ENCODE results near the gene ACOT7. TPM values are rescaled to one million over a fixed set of nuclear protein-coding genes. Genes with fewer than 3 reads are reported as not detected.
"Not testable (repeated sequence)": the region's sequence is repeated elsewhere in the genome, so short reads cannot be mapped to it uniquely, and the experiment has no call there.

The ACOT7 gene
- polyA plus RNA-seq, 1 donor: 13.4 TPM

DNA sequence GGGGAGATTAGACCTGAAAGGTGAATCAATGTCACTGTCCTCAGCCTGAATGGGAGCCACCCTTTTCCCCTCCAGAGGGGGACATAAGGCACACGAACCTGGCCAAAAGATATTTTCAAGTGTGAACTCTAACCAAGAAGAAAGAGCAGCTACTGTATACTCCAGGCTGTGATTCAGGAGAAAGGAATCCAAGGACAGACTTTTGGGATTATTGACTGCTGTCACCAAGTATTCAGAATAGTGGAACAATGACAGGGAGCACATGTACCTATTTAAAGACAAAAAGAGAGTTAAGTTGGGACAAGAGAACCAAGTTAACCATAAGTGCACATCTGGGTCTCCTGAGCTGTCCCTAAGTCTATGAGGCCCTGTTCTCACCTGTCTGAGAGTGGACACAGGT is 160.2 kb downstream of the ACOT7 start:
- DNase-seq (ENCODE audit: low read depth): no peak

GRCh38 chr1:6225651-6226050 is 167.9 kb downstream of the ACOT7 start:
- DNase-seq (ENCODE audit: low read depth): no peak

DNA sequence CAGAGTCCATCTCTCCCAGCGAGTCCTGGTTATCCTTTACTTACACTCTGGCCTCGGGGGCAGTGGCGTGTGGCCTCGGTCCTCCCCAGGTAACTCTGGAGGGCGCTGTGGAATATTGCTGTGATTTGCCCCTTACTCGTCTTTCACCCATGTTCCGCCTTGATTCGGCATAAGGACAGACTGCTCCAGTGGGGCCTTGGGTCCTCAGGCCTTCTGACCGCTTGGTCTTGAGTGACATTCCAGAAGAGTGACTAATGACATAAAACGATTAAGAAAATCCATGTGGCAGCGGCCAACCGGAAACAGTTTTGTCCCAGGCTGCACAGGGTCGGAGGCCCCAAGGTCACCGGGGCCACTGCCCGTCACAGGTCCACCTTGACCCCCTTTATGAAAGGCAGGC is 168.8 kb downstream of the ACOT7 start:
- DNase-seq (ENCODE audit: low read depth): no peak

GRCh38 chr1:6223617-6224016 is 169.9 kb downstream of the ACOT7 start:
- no peak for DNase-seq (ENCODE audit: low read depth)

- no peak for DNase-seq (ENCODE audit: low read depth)
These were observed 170.9 kb downstream of the ACOT7 start for GRCh38 chr1:6222636-6223035.

- DNase-seq (ENCODE audit: low read depth): no peak
These were observed 172.3 kb downstream of the ACOT7 start for GRCh38 chr1:6221210-6221784.

- no peak for DNase-seq (ENCODE audit: low read depth)
These were observed 173.3 kb downstream of the ACOT7 start for GRCh38 chr1:6220236-6220635.

DNA sequence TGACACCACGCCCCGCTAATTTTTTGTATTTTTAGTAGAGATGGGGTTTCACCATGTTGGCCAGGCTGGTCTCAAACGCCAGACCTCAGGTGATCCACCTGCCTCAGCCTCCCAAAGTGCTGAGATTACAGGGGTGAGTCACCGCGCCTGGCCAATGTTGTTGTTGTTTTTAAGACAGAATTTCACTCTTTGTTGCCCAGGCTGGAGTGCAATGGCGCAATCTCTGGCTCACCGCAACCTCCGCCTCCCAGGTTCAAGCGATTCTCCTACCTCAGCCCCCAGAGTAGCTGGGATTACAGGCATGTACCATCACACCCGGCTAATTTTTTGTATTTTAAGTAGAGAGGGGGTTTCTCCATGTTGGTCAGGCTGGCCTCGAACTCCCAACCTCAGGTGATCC is 173.9 kb downstream of the ACOT7 start:
- not testable (repeated sequence) for DNase-seq (ENCODE audit: low read depth)

- DNase-seq (ENCODE audit: low read depth): no peak
These were observed 175.0 kb downstream of the ACOT7 start for GRCh38 chr1:6218375-6219164.

Other genes starting within 250 kb of the ACOT7 start
- gene CHD5, start 213.4 kb downstream of the ACOT7 start, polyA plus RNA-seq (ENCODE audit: insufficient read length): 0.14 TPM
- 687 TPM for gene RPL22, start 194.2 kb downstream of the ACOT7 start, polyA plus RNA-seq (ENCODE audit: insufficient read length)
- 28.1 TPM for gene RNF207, start 187.6 kb downstream of the ACOT7 start, polyA plus RNA-seq (ENCODE audit: insufficient read length)
- gene ICMT, start 157.8 kb downstream of the ACOT7 start, polyA plus RNA-seq (ENCODE audit: insufficient read length): 37.6 TPM
- gene HES3, start 149.6 kb downstream of the ACOT7 start, polyA plus RNA-seq (ENCODE audit: insufficient read length): not detected
- 17.2 TPM for gene GPR153, start 132.7 kb downstream of the ACOT7 start, polyA plus RNA-seq (ENCODE audit: insufficient read length)
- not detected for gene HES2, start 26.2 kb upstream of the ACOT7 start, polyA plus RNA-seq (ENCODE audit: insufficient read length)
- gene ESPN, start 31.0 kb upstream of the ACOT7 start, polyA plus RNA-seq (ENCODE audit: insufficient read length): 3.0 TPM
- 10.4 TPM for gene TNFRSF25, start 72.4 kb upstream of the ACOT7 start, polyA plus RNA-seq (ENCODE audit: insufficient read length)
- 10.6 TPM for gene PLEKHG5, start 97.9 kb upstream of the ACOT7 start, polyA plus RNA-seq (ENCODE audit: insufficient read length)
- 13.6 TPM for gene NOL9, start 160.7 kb upstream of the ACOT7 start, polyA plus RNA-seq (ENCODE audit: insufficient read length)
- gene TAS1R1, start 161.5 kb upstream of the ACOT7 start, polyA plus RNA-seq (ENCODE audit: insufficient read length): 5.5 TPM
- gene ZBTB48, start 186.2 kb upstream of the ACOT7 start, polyA plus RNA-seq (ENCODE audit: insufficient read length): 23.8 TPM
- 41.1 TPM for gene KLHL21, start 209.1 kb upstream of the ACOT7 start, polyA plus RNA-seq (ENCODE audit: insufficient read length)
- 18.4 TPM for gene PHF13, start 220.0 kb upstream of the ACOT7 start, polyA plus RNA-seq (ENCODE audit: insufficient read length)
- gene THAP3, start 231.1 kb upstream of the ACOT7 start, polyA plus RNA-seq (ENCODE audit: insufficient read length): 16.8 TPM